WERI-Rb-1 (cell line): ENCODE data around the gene OR5M11.

ENCODE experiments used
- DNase-seq: peaks from one replicate; pipeline ENCODE4 v3.0.0-alpha.2; 2020
- H3K27ac ChIP-seq: fragments of 250-450 bp; sonication (Bioruptor Pico); 2 replicates; pipeline ENCODE4 v1.5.1; 2020; ENCODE audit warnings: mild to moderate bottlenecking, moderate library complexity
- H3K27me3 ChIP-seq: fragments of 250-450 bp; sonication (Bioruptor Pico); 2 replicates; pipeline ENCODE4 v1.5.1; 2021; ENCODE audit warnings: mild to moderate bottlenecking, low read depth, moderate library complexity; ENCODE audit not compliant: insufficient read depth, severe bottlenecking
- H3K36me3 ChIP-seq: fragments of 250-450 bp; sonication (Bioruptor Pico); 2 replicates; pipeline ENCODE4 v1.5.1; 2020; ENCODE audit warnings: mild to moderate bottlenecking, moderate library complexity
- H3K4me3 ChIP-seq: 2 replicates; pipeline ENCODE4 v1.5.1; 2011; ENCODE audit warnings: low read depth, mild to moderate bottlenecking, control low read depth, low read length
- H3K9me3 ChIP-seq: fragments of 250-450 bp; sonication (Bioruptor Pico); 2 replicates; pipeline ENCODE4 v1.5.1; 2021; ENCODE audit warnings: mild to moderate bottlenecking, moderate library complexity; ENCODE audit not compliant: severe bottlenecking
- CTCF ChIP-seq: IDR thresholded peaks from 2 replicates; pipeline ENCODE4 v1.5.1; 2011; ENCODE audit warnings: low read depth, mild to moderate bottlenecking, control low read depth, inconsistent platforms, low read length

OR5M11 gene

GRCh38 chr11:56497010-56497409 lies 46.0 kb downstream of the OR5M11 start:
- Histone ChIP-seq H3K36me3 (no peaks in the 10 kb centered on the region), H3K27ac (no peak overlapping the region), H3K27me3 (peaks cover 21% of the 10 kb centered on the region), H3K9me3 (no peaks in the 10 kb centered on the region), H3K4me3 (no peak overlapping the region)
- no peak for TF ChIP-seq CTCF
- no peak for DNase-seq

GRCh38 chr11:56495117-56495516 lies 47.9 kb downstream of the OR5M11 start:
- H3K36me3 ChIP-seq: no peaks in the 10 kb centered on the region
- H3K9me3 ChIP-seq: no peaks in the 10 kb centered on the region
- H3K27me3 ChIP-seq: peaks cover 17% of the 10 kb centered on the region
- no peak overlapping the region for H3K27ac ChIP-seq
- no peak for TF ChIP-seq CTCF
- no peak overlapping the region for H3K4me3 ChIP-seq
- no peak for DNase-seq
